Measurements from ENCODE around the gene SPPL3.

GRCh38 chr12:120814903-120815429, 89.2 kb downstream of the SPPL3 start:
- TF ChIP-seq EZH2 (IDR thresholded peaks at IDR 0.05) (no peak), POLR2AphosphoS5 (IDR thresholded peaks at IDR 0.05; ENCODE audit: borderline replicate concordance, low read depth, low read length) (no peak), FOXP2 (optimal IDR thresholded peaks at IDR 0.05; ENCODE audit: control extremely low read depth, extremely low read length, insufficient read depth) (no peak)

Data from SK-N-MC (cell line).